TTC549 (cell line): ENCODE measurements around the gene CPEB3.
"Not testable (repeated sequence)": the region's sequence is repeated elsewhere in the genome, so short reads cannot be mapped to it uniquely, and the experiment has no call there.

Source experiments
- FAIRE-seq: peaks from 2 replicates; lab custom pipeline; 2012; peaks lifted over from hg19 to GRCh38; lab: Jason Lieb, UNC

CPEB3 gene

GRCh38 chr10:92025340-92025739 is 265.5 kb downstream of the CPEB3 start:
- FAIRE-seq: not testable (repeated sequence)

GRCh38 chr10:92024700-92025099 is 266.2 kb downstream of the CPEB3 start:
- FAIRE-seq: no peak

- no peak for FAIRE-seq
Observed at GRCh38 chr10:92014620-92015019, 276.3 kb downstream of the CPEB3 start.

GRCh38 chr10:92011560-92012214 is 279.2 kb downstream of the CPEB3 start:
- peak; percentile 13 for FAIRE-seq

- no peak for FAIRE-seq
Observed at GRCh38 chr10:92010047-92010735, 280.7 kb downstream of the CPEB3 start.

GRCh38 chr10:92009445-92009844 is 281.4 kb downstream of the CPEB3 start:
- FAIRE-seq: no peak

- no peak for FAIRE-seq
Observed at GRCh38 chr10:92005978-92006377, 284.9 kb downstream of the CPEB3 start.

GRCh38 chr10:92003258-92003657 is 287.6 kb downstream of the CPEB3 start:
- no peak for FAIRE-seq

GRCh38 chr10:92001995-92002394 is 288.9 kb downstream of the CPEB3 start:
- no peak for FAIRE-seq

GRCh38 chr10:92001581-92001980 is 289.3 kb downstream of the CPEB3 start:
- no peak for FAIRE-seq
